ENCODE data around the gene STX8. TPM values are rescaled to one million over a fixed set of nuclear protein-coding genes. Genes with fewer than 3 reads are reported as not detected.

STX8 gene
- total RNA-seq, 1 donor from 2014 or later, result 54.8 TPM

GRCh38 chr17:9566067-9566466 is 9.6 kb downstream of the STX8 start:
- peaks cover 8% of the 10 kb centered on the region for H3K79me2 ChIP-seq (ENCODE audit: insufficient read depth, low read length)
- H3K27ac ChIP-seq (ENCODE audit: low read depth, low read length), result no peak overlapping the region
- H3K36me3 Mint-ChIP-seq (ENCODE audit: low read depth, unreplicated experiment), result peaks cover 16% of the 10 kb centered on the region
- H3K4me1 Mint-ChIP-seq (ENCODE audit: low read depth, unreplicated experiment), result peaks cover 3% of the 10 kb centered on the region
- no peak overlapping the region for H2AFZ ChIP-seq (ENCODE audit: low read depth, low read length)
- peaks cover 4% of the 10 kb centered on the region for H3K36me3 ChIP-seq (ENCODE audit: insufficient read depth, low read length)
- H3K9me3 ChIP-seq (ENCODE audit: insufficient read depth, low read depth, low read length), result no peaks in the 10 kb centered on the region
- no peak for FAIRE-seq
- TF ChIP-seq EZH2 (IDR thresholded peaks at IDR 0.05; ENCODE audit: insufficient read depth, low read length) (no peak), CTCF (IDR thresholded peaks at IDR 0.05; ENCODE audit: insufficient read depth, low read depth, low read length) (no peak)
- DNase-seq (ENCODE audit: low read depth), result peak; percentile 15
- no peak overlapping the region for H3K27ac Mint-ChIP-seq (ENCODE audit: unreplicated experiment)
- no peak overlapping the region for H3K4me3 ChIP-seq (ENCODE audit: insufficient read depth, low read depth, low read length)
- no peaks in the 10 kb centered on the region for H3K9me3 Mint-ChIP-seq (ENCODE audit: unreplicated experiment)
- H3K4me1 ChIP-seq (ENCODE audit: insufficient read depth, low read length), result no peaks in the 10 kb centered on the region
- no peaks in the 10 kb centered on the region for H3K27me3 ChIP-seq (ENCODE audit: insufficient read depth, low read length)
- H3K27me3 Mint-ChIP-seq (ENCODE audit: low read depth, unreplicated experiment), result no peaks in the 10 kb centered on the region
- no peak overlapping the region for H3K4me2 ChIP-seq (ENCODE audit: low read length)
- peaks cover 17% of the 10 kb centered on the region for H4K20me1 ChIP-seq (ENCODE audit: insufficient read depth, low read length)
- no peak overlapping the region for H3K9ac ChIP-seq (ENCODE audit: low read length)
- H3K4me3 Mint-ChIP-seq (ENCODE audit: unreplicated experiment), result no peak overlapping the region

GRCh38 chr17:9564104-9564503 is 11.5 kb downstream of the STX8 start:
- Histone ChIP-seq H3K27me3 (ENCODE audit: insufficient read depth, low read length) (no peaks in the 10 kb centered on the region), H3K79me2 (ENCODE audit: insufficient read depth, low read length) (peaks cover 2% of the 10 kb centered on the region), H3K4me1 (ENCODE audit: insufficient read depth, low read length) (no peaks in the 10 kb centered on the region), H4K20me1 (ENCODE audit: insufficient read depth, low read length) (peaks cover 12% of the 10 kb centered on the region), H3K9ac (ENCODE audit: low read length) (no peak overlapping the region), H3K4me3 (ENCODE audit: insufficient read depth, low read depth, low read length) (no peak overlapping the region), H3K4me2 (ENCODE audit: low read length) (no peak overlapping the region), H3K9me3 (ENCODE audit: insufficient read depth, low read depth, low read length) (no peaks in the 10 kb centered on the region), H2AFZ (ENCODE audit: low read depth, low read length) (no peak overlapping the region), H3K27ac (ENCODE audit: low read depth, low read length) (no peak overlapping the region), H3K36me3 (ENCODE audit: insufficient read depth, low read length) (peaks cover 4% of the 10 kb centered on the region)
- Mint-ChIP-seq H3K9me3 (ENCODE audit: unreplicated experiment) (no peaks in the 10 kb centered on the region), H3K36me3 (ENCODE audit: low read depth, unreplicated experiment) (peaks cover 15% of the 10 kb centered on the region), H3K4me3 (ENCODE audit: unreplicated experiment) (no peak overlapping the region), H3K4me1 (ENCODE audit: low read depth, unreplicated experiment) (peaks cover 3% of the 10 kb centered on the region), H3K27me3 (ENCODE audit: low read depth, unreplicated experiment) (no peaks in the 10 kb centered on the region), H3K27ac (ENCODE audit: unreplicated experiment) (no peak overlapping the region)
- no peak for TF ChIP-seq CTCF (IDR thresholded peaks at IDR 0.05; ENCODE audit: insufficient read depth, low read depth, low read length)
- FAIRE-seq (no peak), DNase-seq (ENCODE audit: low read depth) (no peak)

GRCh38 chr17:9557857-9558256 is 17.8 kb downstream of the STX8 start:
- no peaks in the 10 kb centered on the region for H3K9me3 ChIP-seq (ENCODE audit: insufficient read depth, low read depth, low read length)
- TF ChIP-seq CTCF (IDR thresholded peaks at IDR 0.05; ENCODE audit: insufficient read depth, low read depth, low read length), result no peak
- no peak for TF ChIP-seq EZH2 (IDR thresholded peaks at IDR 0.05; ENCODE audit: insufficient read depth, low read length)
- no peak for FAIRE-seq

More at GRCh38 chr17:9557857-9558256, 17.8 kb downstream of the STX8 start:
- H3K4me1 ChIP-seq (ENCODE audit: insufficient read depth, low read length), result no peaks in the 10 kb centered on the region
- H3K79me2 ChIP-seq (ENCODE audit: insufficient read depth, low read length), result peaks cover 5% of the 10 kb centered on the region
- DNase-seq (ENCODE audit: low read depth), result no peak
- H3K4me1 Mint-ChIP-seq (ENCODE audit: low read depth, unreplicated experiment), result no peaks in the 10 kb centered on the region
- peaks cover 5% of the 10 kb centered on the region for H3K36me3 Mint-ChIP-seq (ENCODE audit: low read depth, unreplicated experiment)
- H3K4me3 ChIP-seq (ENCODE audit: insufficient read depth, low read depth, low read length), result no peak overlapping the region
- H2AFZ ChIP-seq (ENCODE audit: low read depth, low read length), result no peak overlapping the region
- H3K9ac ChIP-seq (ENCODE audit: low read length), result no peak overlapping the region
- H4K20me1 ChIP-seq (ENCODE audit: insufficient read depth, low read length), result peaks cover 14% of the 10 kb centered on the region
- no peak overlapping the region for H3K4me3 Mint-ChIP-seq (ENCODE audit: unreplicated experiment)
- no peaks in the 10 kb centered on the region for H3K9me3 Mint-ChIP-seq (ENCODE audit: unreplicated experiment)
- no peak overlapping the region for H3K4me2 ChIP-seq (ENCODE audit: low read length)
- no peak overlapping the region for H3K27ac ChIP-seq (ENCODE audit: low read depth, low read length)
- no peaks in the 10 kb centered on the region for H3K27me3 ChIP-seq (ENCODE audit: insufficient read depth, low read length)
- no peaks in the 10 kb centered on the region for H3K36me3 ChIP-seq (ENCODE audit: insufficient read depth, low read length)
- no peaks in the 10 kb centered on the region for H3K27me3 Mint-ChIP-seq (ENCODE audit: low read depth, unreplicated experiment)
- no peak overlapping the region for H3K27ac Mint-ChIP-seq (ENCODE audit: unreplicated experiment)

Data from astrocyte (in vitro differentiated cells and primary cell).